H1 (cell line): Measurements from ENCODE around the gene CXCR4.
"Not testable (repeated sequence)": the region's sequence is repeated elsewhere in the genome, so short reads cannot be mapped to it uniquely, and the experiment has no call there.

Experiments used
- CREB1 ChIP-seq: IDR thresholded peaks from 2 replicates; pipeline ENCODE4 v1.6.1; 2012; ENCODE audit warnings: inconsistent platforms
- CTCF ChIP-seq, 3 experiments: IDR thresholded peaks; 1 replicate in 2 of 3; 2 replicates in 1 of 3; pipeline versions ENCODE4 v1.5.1 to v1.6.1; 2011; ENCODE audit warnings: low read length in 3 of 3, mild to moderate bottlenecking in 3 of 3, inconsistent platforms in 2 of 3, low read depth in 1 of 3, moderate library complexity in 1 of 3; ENCODE audit not compliant: insufficient read depth in 1 of 3; ENCODE audit errors: control extremely low read depth in 1 of 3
- EP300 ChIP-seq, 2 experiments: IDR thresholded peaks; 1 replicate in 1 of 2; 2 replicates in 1 of 2; pipeline ENCODE4 v1.6.1; 2011 to 2012; ENCODE audit warnings: low read depth in 2 of 2, low read length in 2 of 2, mild to moderate bottlenecking in 2 of 2, borderline replicate concordance in 1 of 2, inconsistent platforms in 1 of 2, moderate library complexity in 1 of 2
- EZH2 ChIP-seq: fragments of 200-600 bp; sonication (generic); IDR thresholded peaks from 2 replicates; pipeline ENCODE4 v1.7.1; 2012; ENCODE audit warnings: low read depth, mild to moderate bottlenecking, moderate library complexity, low read length, inconsistent platforms; ENCODE audit not compliant: severe bottlenecking
- GTF2F1 ChIP-seq: IDR thresholded peaks from 2 replicates; pipeline ENCODE4 v1.6.1; 2012; ENCODE audit warnings: low read depth, low read length, improper control_type of control experiment, borderline replicate concordance
- MAX ChIP-seq: IDR thresholded peaks from 2 replicates; pipeline ENCODE4 v1.6.1; 2012; ENCODE audit warnings: inconsistent platforms
- NRF1 ChIP-seq: IDR thresholded peaks from 2 replicates; pipeline ENCODE4 v1.6.1; 2011; ENCODE audit warnings: mild to moderate bottlenecking, low read depth, low read length, improper control_type of control experiment
- POLR2A ChIP-seq, 2 experiments: IDR thresholded peaks; 1 replicate in 1 of 2; 2 replicates in 1 of 2; pipeline ENCODE4 v1.6.1; 2011; ENCODE audit warnings: low read depth in 2 of 2, low read length in 2 of 2, mild to moderate bottlenecking in 2 of 2; ENCODE audit errors: control extremely low read depth in 1 of 2
- TAF1 ChIP-seq: IDR thresholded peaks from 2 replicates; pipeline ENCODE4 v1.6.1; 2011; ENCODE audit warnings: mild to moderate bottlenecking, low read depth, low read length
- TBP ChIP-seq: IDR thresholded peaks from 2 replicates; pipeline ENCODE4 v1.6.1; 2011; ENCODE audit warnings: low read depth, low read length, improper control_type of control experiment

- not testable (repeated sequence) for TF ChIP-seq CREB1; MAX; TAF1; TBP; EZH2; POLR2A (IDR thresholded peaks at IDR 0.05; ENCODE audit: control extremely low read depth in 1 of 2, low read depth in 2 of 2, low read length in 2 of 2); CTCF (IDR thresholded peaks at IDR 0.05; ENCODE audit: control extremely low read depth in 1 of 3, insufficient read depth in 1 of 3, low read depth in 1 of 3, low read length in 3 of 3); NRF1; EP300 (IDR thresholded peaks at IDR 0.05; ENCODE audit: borderline replicate concordance in 1 of 2, low read depth in 2 of 2, low read length in 2 of 2); GTF2F1
Measured at GRCh38 chr2:136071887-136072286, 46.1 kb downstream of the CXCR4 start.
